IMR-90 (cell line): ENCODE measurements around the gene RUFY2.
"Not testable (repeated sequence)": the region's sequence is repeated elsewhere in the genome, so short reads cannot be mapped to it uniquely, and the experiment has no call there.

Source experiments
- BHLHE40 ChIP-seq: fragments of 150-350 bp; IDR thresholded peaks from 2 replicates; pipeline ENCODE4 v1.6.1; 2016; ENCODE audit warnings: mild to moderate bottlenecking, low read depth, low read length
- CEBPB ChIP-seq: IDR thresholded peaks from 2 replicates; pipeline ENCODE4 v1.6.1; 2012; ENCODE audit warnings: low read depth, low read length, improper control_type of control experiment
- FOS ChIP-seq: fragments of 150-350 bp; IDR thresholded peaks from 2 replicates; pipeline ENCODE4 v1.6.1; 2016; ENCODE audit warnings: low read depth, low read length
- MAFK ChIP-seq: IDR thresholded peaks from 2 replicates; pipeline ENCODE4 v1.6.1; 2012; ENCODE audit warnings: low read depth, low read length, improper control_type of control experiment
- MAZ ChIP-seq: IDR thresholded peaks from 2 replicates; pipeline ENCODE4 v1.6.1; 2012; ENCODE audit warnings: low read depth, mild to moderate bottlenecking, low read length, improper control_type of control experiment, moderate library complexity, borderline replicate concordance
- MXI1 ChIP-seq: IDR thresholded peaks from 2 replicates; pipeline ENCODE4 v1.6.1; 2012; ENCODE audit warnings: low read depth, mild to moderate bottlenecking, low read length, moderate library complexity, borderline replicate concordance
- POLR2A ChIP-seq: IDR thresholded peaks from 2 replicates; pipeline ENCODE4 v1.6.1; 2012; ENCODE audit warnings: mild to moderate bottlenecking, low read depth, low read length
- RAD21 ChIP-seq: IDR thresholded peaks from 2 replicates; pipeline ENCODE4 v1.6.1; 2012; ENCODE audit warnings: low read length, improper control_type of control experiment
- RCOR1 ChIP-seq: IDR thresholded peaks from 2 replicates; pipeline ENCODE4 v1.6.1; 2012; ENCODE audit warnings: mild to moderate bottlenecking, low read length, improper control_type of control experiment; ENCODE audit not compliant: insufficient replicate concordance
- SMC3 ChIP-seq: fragments of 150-350 bp; IDR thresholded peaks from 2 replicates; pipeline ENCODE4 v1.6.1; 2016; ENCODE audit warnings: low read depth, mild to moderate bottlenecking, antibody characterized with exemption, low read length, moderate library complexity
- TF ChIP-seq, protein P1 (sequence below): conservative IDR thresholded peaks from 2 replicates; pipeline ENCODE4 v1.5.1; 2012; ENCODE audit warnings: mild to moderate bottlenecking, low read depth, low read length, improper control_type of control experiment
- TF ChIP-seq, protein P2 (sequence below): fragments of 150-350 bp; IDR thresholded peaks from 2 replicates; pipeline ENCODE4 v1.6.1; 2017; ENCODE audit warnings: mild to moderate bottlenecking, antibody characterized with exemption, low read length, low read depth

DNA sequence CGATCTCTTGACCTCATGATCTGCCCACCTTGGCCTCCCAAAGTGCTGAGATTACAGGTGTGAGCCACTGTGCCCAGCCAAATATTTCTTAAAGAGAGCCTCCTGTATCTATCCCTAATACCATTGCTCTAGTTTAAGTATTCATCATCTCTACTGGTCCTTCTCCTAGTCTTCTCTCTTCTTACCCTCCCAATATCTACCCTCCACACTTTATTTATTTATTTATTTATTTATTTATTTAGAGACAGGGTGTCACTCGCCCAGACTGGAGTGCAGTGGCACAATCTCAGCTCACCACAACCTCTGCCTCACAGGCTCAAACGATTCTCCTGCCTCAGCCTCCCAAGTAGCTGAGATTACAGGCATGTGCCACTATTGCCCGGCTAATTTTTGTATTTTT is 82.7 kb downstream of the RUFY2 start:
- TF ChIP-seq, protein P1, sequence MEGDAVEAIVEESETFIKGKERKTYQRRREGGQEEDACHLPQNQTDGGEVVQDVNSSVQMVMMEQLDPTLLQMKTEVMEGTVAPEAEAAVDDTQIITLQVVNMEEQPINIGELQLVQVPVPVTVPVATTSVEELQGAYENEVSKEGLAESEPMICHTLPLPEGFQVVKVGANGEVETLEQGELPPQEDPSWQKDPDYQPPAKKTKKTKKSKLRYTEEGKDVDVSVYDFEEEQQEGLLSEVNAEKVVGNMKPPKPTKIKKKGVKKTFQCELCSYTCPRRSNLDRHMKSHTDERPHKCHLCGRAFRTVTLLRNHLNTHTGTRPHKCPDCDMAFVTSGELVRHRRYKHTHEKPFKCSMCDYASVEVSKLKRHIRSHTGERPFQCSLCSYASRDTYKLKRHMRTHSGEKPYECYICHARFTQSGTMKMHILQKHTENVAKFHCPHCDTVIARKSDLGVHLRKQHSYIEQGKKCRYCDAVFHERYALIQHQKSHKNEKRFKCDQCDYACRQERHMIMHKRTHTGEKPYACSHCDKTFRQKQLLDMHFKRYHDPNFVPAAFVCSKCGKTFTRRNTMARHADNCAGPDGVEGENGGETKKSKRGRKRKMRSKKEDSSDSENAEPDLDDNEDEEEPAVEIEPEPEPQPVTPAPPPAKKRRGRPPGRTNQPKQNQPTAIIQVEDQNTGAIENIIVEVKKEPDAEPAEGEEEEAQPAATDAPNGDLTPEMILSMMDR = not testable (repeated sequence)
- not testable (repeated sequence) for TF ChIP-seq RCOR1, SMC3, FOS, RAD21, MAFK, CEBPB, POLR2A, MXI1, MAZ, BHLHE40
- TF ChIP-seq, protein P2, sequence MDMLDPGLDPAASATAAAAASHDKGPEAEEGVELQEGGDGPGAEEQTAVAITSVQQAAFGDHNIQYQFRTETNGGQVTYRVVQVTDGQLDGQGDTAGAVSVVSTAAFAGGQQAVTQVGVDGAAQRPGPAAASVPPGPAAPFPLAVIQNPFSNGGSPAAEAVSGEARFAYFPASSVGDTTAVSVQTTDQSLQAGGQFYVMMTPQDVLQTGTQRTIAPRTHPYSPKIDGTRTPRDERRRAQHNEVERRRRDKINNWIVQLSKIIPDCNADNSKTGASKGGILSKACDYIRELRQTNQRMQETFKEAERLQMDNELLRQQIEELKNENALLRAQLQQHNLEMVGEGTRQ = not testable (repeated sequence)
